GM12801 (cell line): ENCODE measurements around the gene MAP3K14.

ENCODE experiments used
- TF ChIP-seq, protein P1 (sequence below): IDR thresholded peaks from one replicate; pipeline ENCODE4 v1.5.1; 2011; ENCODE audit warnings: control low read depth; ENCODE audit not compliant: insufficient read length; ENCODE audit errors: extremely low read depth

The MAP3K14 gene

GRCh38 chr17:45274033-45274432 is 42.8 kb downstream of the MAP3K14 start:
- TF ChIP-seq, protein P1, sequence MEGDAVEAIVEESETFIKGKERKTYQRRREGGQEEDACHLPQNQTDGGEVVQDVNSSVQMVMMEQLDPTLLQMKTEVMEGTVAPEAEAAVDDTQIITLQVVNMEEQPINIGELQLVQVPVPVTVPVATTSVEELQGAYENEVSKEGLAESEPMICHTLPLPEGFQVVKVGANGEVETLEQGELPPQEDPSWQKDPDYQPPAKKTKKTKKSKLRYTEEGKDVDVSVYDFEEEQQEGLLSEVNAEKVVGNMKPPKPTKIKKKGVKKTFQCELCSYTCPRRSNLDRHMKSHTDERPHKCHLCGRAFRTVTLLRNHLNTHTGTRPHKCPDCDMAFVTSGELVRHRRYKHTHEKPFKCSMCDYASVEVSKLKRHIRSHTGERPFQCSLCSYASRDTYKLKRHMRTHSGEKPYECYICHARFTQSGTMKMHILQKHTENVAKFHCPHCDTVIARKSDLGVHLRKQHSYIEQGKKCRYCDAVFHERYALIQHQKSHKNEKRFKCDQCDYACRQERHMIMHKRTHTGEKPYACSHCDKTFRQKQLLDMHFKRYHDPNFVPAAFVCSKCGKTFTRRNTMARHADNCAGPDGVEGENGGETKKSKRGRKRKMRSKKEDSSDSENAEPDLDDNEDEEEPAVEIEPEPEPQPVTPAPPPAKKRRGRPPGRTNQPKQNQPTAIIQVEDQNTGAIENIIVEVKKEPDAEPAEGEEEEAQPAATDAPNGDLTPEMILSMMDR = no peak

GRCh38 chr17:45273551-45273957 is 43.3 kb downstream of the MAP3K14 start:
- TF ChIP-seq, protein P1 = no peak

GRCh38 chr17:45271603-45272002 is 45.2 kb downstream of the MAP3K14 start:
- TF ChIP-seq, protein P1 = no peak

DNA sequence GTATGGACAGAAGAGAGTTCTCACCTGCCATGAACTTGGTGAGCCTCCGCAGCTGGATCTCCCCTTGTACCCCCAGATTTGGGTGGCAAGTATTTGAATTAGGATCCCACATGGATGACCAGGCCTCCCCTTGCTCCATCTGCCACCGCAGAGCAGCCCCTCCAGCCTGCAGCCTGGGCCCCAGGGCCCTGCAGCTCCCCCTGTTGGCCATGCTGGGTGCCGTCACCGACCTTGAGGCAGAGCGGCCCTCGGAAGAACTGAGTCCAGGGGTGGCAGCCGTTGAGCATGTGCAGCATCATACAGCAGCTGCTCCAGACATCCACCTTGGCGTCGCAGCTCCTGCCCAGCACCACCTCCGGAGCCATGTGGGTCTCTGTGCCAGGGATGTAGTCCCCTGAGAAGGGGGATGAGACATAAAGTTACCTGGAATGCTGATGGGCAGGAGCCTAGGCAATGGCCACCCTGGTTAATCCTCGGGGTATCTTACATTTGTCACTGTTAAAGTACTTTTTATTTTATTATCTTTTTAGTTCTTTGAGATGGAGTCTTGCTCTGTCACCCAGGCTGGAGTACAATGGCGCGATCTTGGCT is 45.9 kb downstream of the MAP3K14 start:
- TF ChIP-seq, protein P1 = no peak

GRCh38 chr17:45269912-45270311 is 46.9 kb downstream of the MAP3K14 start:
- TF ChIP-seq, protein P1 = no peak

- TF ChIP-seq, protein P1 = no peak
Observed at GRCh38 chr17:45267436-45268055, 49.3 kb downstream of the MAP3K14 start.

DNA sequence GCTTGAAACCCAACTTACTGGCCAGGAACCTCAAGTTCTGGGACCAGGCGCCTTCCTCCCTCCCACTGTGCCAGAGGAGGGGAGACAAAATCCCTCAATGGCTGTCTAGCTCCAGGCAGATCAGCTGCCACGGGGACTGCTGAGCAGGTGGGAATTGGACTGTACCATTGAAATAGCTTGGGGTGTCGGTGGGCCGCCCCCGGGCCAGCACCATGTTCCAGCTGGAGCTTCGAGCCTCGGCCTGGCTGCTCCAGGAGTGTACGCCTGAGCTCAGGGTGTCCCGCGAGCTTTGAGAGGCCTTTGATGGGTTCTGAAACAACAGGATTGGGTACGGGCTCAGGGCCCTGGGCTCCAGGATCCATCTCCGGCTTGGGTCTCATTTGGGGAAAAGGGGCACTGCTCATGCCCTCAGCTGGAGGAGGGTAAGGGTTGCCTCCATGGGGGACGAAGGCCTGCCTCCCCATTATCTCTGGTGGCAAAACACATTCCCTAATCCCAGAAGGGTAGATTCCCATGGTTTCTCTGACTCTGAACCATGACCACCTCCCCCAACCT is 50.4 kb downstream of the MAP3K14 start:
- TF ChIP-seq, protein P1 = no peak
